ENCODE data around the gene RBM39.
"Not testable (repeated sequence)": the region's sequence is repeated elsewhere in the genome, so short reads cannot be mapped to it uniquely, and the experiment has no call there.

GRCh38 chr20:35705894-35706293 is 36.2 kb downstream of the RBM39 start:
- TF ChIP-seq, protein P1, sequence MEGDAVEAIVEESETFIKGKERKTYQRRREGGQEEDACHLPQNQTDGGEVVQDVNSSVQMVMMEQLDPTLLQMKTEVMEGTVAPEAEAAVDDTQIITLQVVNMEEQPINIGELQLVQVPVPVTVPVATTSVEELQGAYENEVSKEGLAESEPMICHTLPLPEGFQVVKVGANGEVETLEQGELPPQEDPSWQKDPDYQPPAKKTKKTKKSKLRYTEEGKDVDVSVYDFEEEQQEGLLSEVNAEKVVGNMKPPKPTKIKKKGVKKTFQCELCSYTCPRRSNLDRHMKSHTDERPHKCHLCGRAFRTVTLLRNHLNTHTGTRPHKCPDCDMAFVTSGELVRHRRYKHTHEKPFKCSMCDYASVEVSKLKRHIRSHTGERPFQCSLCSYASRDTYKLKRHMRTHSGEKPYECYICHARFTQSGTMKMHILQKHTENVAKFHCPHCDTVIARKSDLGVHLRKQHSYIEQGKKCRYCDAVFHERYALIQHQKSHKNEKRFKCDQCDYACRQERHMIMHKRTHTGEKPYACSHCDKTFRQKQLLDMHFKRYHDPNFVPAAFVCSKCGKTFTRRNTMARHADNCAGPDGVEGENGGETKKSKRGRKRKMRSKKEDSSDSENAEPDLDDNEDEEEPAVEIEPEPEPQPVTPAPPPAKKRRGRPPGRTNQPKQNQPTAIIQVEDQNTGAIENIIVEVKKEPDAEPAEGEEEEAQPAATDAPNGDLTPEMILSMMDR (IDR thresholded peaks at IDR 0.05; ENCODE audit: low read length): not testable (repeated sequence)
- TF ChIP-seq EZH2 (optimal IDR thresholded peaks at IDR 0.05; ENCODE audit: low read depth, low read length): not testable (repeated sequence)
